KOPT-K1 (cell line): Measurements from ENCODE around the gene LINC00237.

Experiments
- H3K27ac ChIP-seq: fragments of 200-600 bp; sonication (generic); 2 replicates; pipeline ENCODE4 v1.5.1; 2016; ENCODE audit warnings: antibody characterized with exemption, mild to moderate bottlenecking, low read depth, low read length; ENCODE audit not compliant: poor library complexity, severe bottlenecking
- H3K36me3 ChIP-seq: fragments of 200-600 bp; sonication (generic); 2 replicates; pipeline ENCODE4 v1.5.1; 2017; ENCODE audit warnings: antibody characterized with exemption, mild to moderate bottlenecking, low read length, moderate library complexity; ENCODE audit not compliant: insufficient read depth
- H3K9me3 ChIP-seq: fragments of 200-600 bp; sonication (generic); 2 replicates; pipeline ENCODE4 v1.5.1; 2017; ENCODE audit warnings: antibody characterized with exemption, low read length, mild to moderate bottlenecking; ENCODE audit not compliant: insufficient read depth, poor library complexity, severe bottlenecking

The LINC00237 gene

GRCh38 chr20:21050710-21051109, 55.4 kb downstream of the LINC00237 start:
- no peak overlapping the region for H3K27ac ChIP-seq
- H3K36me3 ChIP-seq, result no peaks in the 10 kb centered on the region
- no peaks in the 10 kb centered on the region for H3K9me3 ChIP-seq

- Histone ChIP-seq H3K27ac (no peak overlapping the region), H3K36me3 (no peaks in the 10 kb centered on the region), H3K9me3 (no peaks in the 10 kb centered on the region)
Measured at GRCh38 chr20:21049305-21049828, 56.8 kb downstream of the LINC00237 start.

GRCh38 chr20:21048841-21049273, 57.3 kb downstream of the LINC00237 start:
- Histone ChIP-seq H3K36me3 (no peaks in the 10 kb centered on the region), H3K27ac (no peak overlapping the region), H3K9me3 (no peaks in the 10 kb centered on the region)

- Histone ChIP-seq H3K27ac (no peak overlapping the region), H3K9me3 (no peaks in the 10 kb centered on the region), H3K36me3 (no peaks in the 10 kb centered on the region)
Measured at GRCh38 chr20:21047981-21048380, 58.2 kb downstream of the LINC00237 start.

DNA sequence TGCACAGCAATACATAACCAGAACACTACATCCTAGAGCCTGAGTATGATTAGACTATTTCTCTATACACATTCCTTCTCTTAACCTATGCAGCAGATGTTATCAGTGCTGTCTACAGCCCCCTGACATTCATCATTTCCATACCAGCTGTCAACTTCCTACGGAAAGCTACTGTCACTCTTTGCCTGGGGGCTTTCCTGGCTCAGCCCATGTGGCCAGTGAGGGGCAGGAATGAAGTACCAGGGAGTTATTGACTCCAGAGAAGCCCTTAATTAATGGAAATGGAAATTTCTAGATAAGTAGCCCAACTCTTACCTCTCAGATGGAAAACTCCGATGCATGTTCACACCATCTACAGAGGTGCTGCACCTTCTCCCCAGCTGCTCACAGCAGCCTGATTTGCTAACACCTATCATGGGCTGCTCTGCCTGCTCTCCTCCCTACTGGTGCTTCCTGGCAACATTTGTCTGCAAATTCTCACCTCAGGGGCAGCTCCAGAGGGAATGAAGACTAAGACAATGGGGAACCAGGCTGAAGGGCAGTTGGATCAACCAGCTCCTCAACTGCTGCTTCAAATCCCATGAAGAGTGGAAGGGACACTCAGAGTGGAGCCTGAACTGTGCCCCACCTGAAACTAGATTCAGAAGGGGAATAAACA, 59.6 kb downstream of the LINC00237 start:
- H3K27ac ChIP-seq, result no peak overlapping the region
- peaks cover under 1% of the 10 kb centered on the region for H3K9me3 ChIP-seq
- H3K36me3 ChIP-seq, result no peaks in the 10 kb centered on the region
